ENCODE results near the gene MXD3.

DNA sequence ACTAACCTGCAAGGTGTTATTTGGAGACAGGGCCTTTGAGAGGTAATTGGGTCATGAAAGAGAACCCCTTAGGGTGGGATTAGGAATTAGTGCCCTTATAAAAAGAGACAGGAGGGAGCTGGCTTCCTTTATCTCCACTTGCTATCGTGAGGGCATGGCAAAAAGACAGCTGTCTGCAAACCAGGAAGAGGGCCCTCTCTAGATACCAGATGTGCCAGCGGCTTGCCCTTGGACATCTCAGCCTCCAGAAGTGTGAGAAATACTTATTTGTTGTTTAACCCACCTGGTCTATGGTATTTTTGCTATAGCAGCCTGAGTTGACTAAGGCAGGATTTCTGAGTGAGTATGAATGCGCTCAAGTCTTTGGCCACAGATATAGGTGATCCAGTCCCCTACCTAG lies 45.0 kb upstream of the MXD3 start:
- TF ChIP-seq, protein P1, sequence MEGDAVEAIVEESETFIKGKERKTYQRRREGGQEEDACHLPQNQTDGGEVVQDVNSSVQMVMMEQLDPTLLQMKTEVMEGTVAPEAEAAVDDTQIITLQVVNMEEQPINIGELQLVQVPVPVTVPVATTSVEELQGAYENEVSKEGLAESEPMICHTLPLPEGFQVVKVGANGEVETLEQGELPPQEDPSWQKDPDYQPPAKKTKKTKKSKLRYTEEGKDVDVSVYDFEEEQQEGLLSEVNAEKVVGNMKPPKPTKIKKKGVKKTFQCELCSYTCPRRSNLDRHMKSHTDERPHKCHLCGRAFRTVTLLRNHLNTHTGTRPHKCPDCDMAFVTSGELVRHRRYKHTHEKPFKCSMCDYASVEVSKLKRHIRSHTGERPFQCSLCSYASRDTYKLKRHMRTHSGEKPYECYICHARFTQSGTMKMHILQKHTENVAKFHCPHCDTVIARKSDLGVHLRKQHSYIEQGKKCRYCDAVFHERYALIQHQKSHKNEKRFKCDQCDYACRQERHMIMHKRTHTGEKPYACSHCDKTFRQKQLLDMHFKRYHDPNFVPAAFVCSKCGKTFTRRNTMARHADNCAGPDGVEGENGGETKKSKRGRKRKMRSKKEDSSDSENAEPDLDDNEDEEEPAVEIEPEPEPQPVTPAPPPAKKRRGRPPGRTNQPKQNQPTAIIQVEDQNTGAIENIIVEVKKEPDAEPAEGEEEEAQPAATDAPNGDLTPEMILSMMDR (IDR thresholded peaks at IDR 0.05) = no peak
- TF ChIP-seq POLR2A (IDR thresholded peaks at IDR 0.05) = no peak
